ENCODE measurements around the gene SARNP.

SARNP gene

GRCh38 chr12:55847603-55848291, 30.2 kb upstream of the SARNP start:
- Histone ChIP-seq H3K27ac (peak overlapping the region; percentile 99), H3K36me3 (replicated peaks) (no peaks in the 10 kb centered on the region), H3K4me3 (ENCODE audit: low read depth, low read length) (peak overlapping the region; percentile 18), H3K27me3 (replicated peaks) (no peaks in the 10 kb centered on the region)
- no peak for TF ChIP-seq CTCF (IDR thresholded peaks at IDR 0.05; ENCODE audit: low read depth, low read length, missing control alignments)
- peak; percentile 100 for DNase-seq
- in situ Hi-C loops (cut with HindIII; ENCODE audit: low pct_ligation_motif_present, low sequenced_read_pairs): no loop called here

GRCh38 chr12:55847033-55847432, 29.5 kb upstream of the SARNP start:
- no peak for TF ChIP-seq CTCF (IDR thresholded peaks at IDR 0.05; ENCODE audit: low read depth, low read length, missing control alignments)
- in situ Hi-C loops (cut with HindIII; ENCODE audit: low pct_ligation_motif_present, low sequenced_read_pairs): no loop called here
- Histone ChIP-seq H3K27ac (peak overlapping the region; percentile 99), H3K36me3 (replicated peaks) (no peaks in the 10 kb centered on the region), H3K27me3 (replicated peaks) (no peaks in the 10 kb centered on the region), H3K4me3 (ENCODE audit: low read depth, low read length) (no peak overlapping the region)
- peak; percentile 74 for DNase-seq

- DNase-seq: no peak
- Histone ChIP-seq H3K27ac (peak overlapping the region; percentile 99), H3K36me3 (replicated peaks) (no peaks in the 10 kb centered on the region), H3K4me3 (ENCODE audit: low read depth, low read length) (no peak overlapping the region), H3K27me3 (replicated peaks) (no peaks in the 10 kb centered on the region)
- in situ Hi-C loops (cut with HindIII; ENCODE audit: low pct_ligation_motif_present, low sequenced_read_pairs): no loop called here
- no peak for TF ChIP-seq CTCF (IDR thresholded peaks at IDR 0.05; ENCODE audit: low read depth, low read length, missing control alignments)
Measured at GRCh38 chr12:55845785-55846496, 28.4 kb upstream of the SARNP start.

GRCh38 chr12:55845361-55845760, 27.8 kb upstream of the SARNP start:
- no peaks in the 10 kb centered on the region for H3K27me3 ChIP-seq (replicated peaks)
- no peak overlapping the region for H3K27ac ChIP-seq
- no peak for DNase-seq
- no peak for TF ChIP-seq CTCF (IDR thresholded peaks at IDR 0.05; ENCODE audit: low read depth, low read length, missing control alignments)
- no peak overlapping the region for H3K4me3 ChIP-seq (ENCODE audit: low read depth, low read length)
- in situ Hi-C loops (cut with HindIII; ENCODE audit: low pct_ligation_motif_present, low sequenced_read_pairs): no loop called here
- no peaks in the 10 kb centered on the region for H3K36me3 ChIP-seq (replicated peaks)

- in situ Hi-C loops (cut with HindIII; ENCODE audit: low pct_ligation_motif_present, low sequenced_read_pairs): no loop called here
- Histone ChIP-seq H3K27ac (no peak overlapping the region), H3K27me3 (replicated peaks) (no peaks in the 10 kb centered on the region), H3K4me3 (ENCODE audit: low read depth, low read length) (no peak overlapping the region), H3K36me3 (replicated peaks) (no peaks in the 10 kb centered on the region)
- no peak for DNase-seq
- no peak for TF ChIP-seq CTCF (IDR thresholded peaks at IDR 0.05; ENCODE audit: low read depth, low read length, missing control alignments)
Measured at GRCh38 chr12:55844961-55845360, 27.4 kb upstream of the SARNP start.

All from brain microvascular endothelial cell (primary cell).